Neural progenitor cell (in vitro differentiated cells): Measurements from ENCODE around the gene TXNDC17. TPM values are rescaled to one million over a fixed set of nuclear protein-coding genes. Genes with fewer than 3 reads are reported as not detected.

Experiments used
- DNase-seq: peaks from one replicate; pipeline ENCODE4 v3.0.0-alpha.2; 2016; ENCODE audit warnings: low spot score
- H2AFZ ChIP-seq: fragments of 200-600 bp; sonication (generic); replicated peaks from 2 replicates; pipeline ENCODE4 v1.6.1; 2016; ENCODE audit warnings: antibody characterized with exemption
- H3F3A ChIP-seq: fragments of 200-600 bp; sonication (generic); 2 replicates; pipeline ENCODE4 v1.6.1; 2016; ENCODE audit warnings: antibody characterized with exemption, low read depth
- H3K27ac ChIP-seq: fragments of 200-600 bp; sonication (generic); 2 replicates; pipeline ENCODE4 v1.5.1; 2016; ENCODE audit warnings: mild to moderate bottlenecking
- H3K27me3 ChIP-seq: fragments of 200-600 bp; sonication (generic); 2 replicates; pipeline ENCODE4 v1.6.1; 2016; ENCODE audit warnings: mild to moderate bottlenecking, moderate library complexity
- H3K36me3 ChIP-seq: fragments of 200-600 bp; sonication (generic); 2 replicates; pipeline ENCODE4 v1.5.1; 2016
- H3K4me1 ChIP-seq: fragments of 200-600 bp; sonication (generic); 2 replicates; pipeline ENCODE4 v1.6.1; 2016; ENCODE audit warnings: mixed run types
- H3K4me2 ChIP-seq: fragments of 200-600 bp; sonication (generic); 2 replicates; pipeline ENCODE4 v1.6.1; 2016
- H3K4me3 ChIP-seq: fragments of 200-600 bp; sonication (generic); 2 replicates; pipeline ENCODE4 v1.5.1; 2016
- H3K79me2 ChIP-seq: fragments of 200-600 bp; sonication (generic); 2 replicates; pipeline ENCODE4 v1.6.1; 2016; ENCODE audit warnings: low read depth
- H3K9ac ChIP-seq: fragments of 200-600 bp; sonication (generic); 2 replicates; pipeline ENCODE4 v1.6.1; 2016
- H3K9me3 ChIP-seq: fragments of 200-600 bp; sonication (generic); 2 replicates; pipeline ENCODE4 v1.5.1; 2016; ENCODE audit warnings: low read depth
- H4K20me1 ChIP-seq: fragments of 200-600 bp; sonication (generic); 2 replicates; pipeline ENCODE4 v1.6.1; 2016; ENCODE audit warnings: low read depth
- H3K27ac Mint-ChIP-seq: 3 replicates; pipeline ENCODE4 v1.8.0; 2021; ENCODE audit warnings: mixed read lengths
- H3K27me3 Mint-ChIP-seq: 2 replicates; pipeline ENCODE4 v1.8.0; 2022; ENCODE audit warnings: low read depth, mild to moderate bottlenecking, inconsistent platforms, moderate library complexity, mixed read lengths; ENCODE audit not compliant: insufficient read depth
- H3K36me3 Mint-ChIP-seq: 3 replicates; pipeline ENCODE4 v1.8.0; 2021; ENCODE audit warnings: mixed read lengths
- H3K4me1 Mint-ChIP-seq: 3 replicates; pipeline ENCODE4 v1.8.0; 2021; ENCODE audit warnings: mixed read lengths
- H3K4me3 Mint-ChIP-seq: 3 replicates; pipeline ENCODE4 v1.8.0; 2021; ENCODE audit warnings: mild to moderate bottlenecking, moderate library complexity, mixed read lengths
- H3K9me3 Mint-ChIP-seq: 3 replicates; pipeline ENCODE4 v1.8.0; 2020; ENCODE audit warnings: mixed read lengths
- EZH2 ChIP-seq: fragments of 200-600 bp; sonication (generic); IDR thresholded peaks from 2 replicates; pipeline ENCODE4 v1.6.1; 2017; ENCODE audit warnings: antibody characterized with exemption, mild to moderate bottlenecking, moderate library complexity
- EZH2phosphoT487 ChIP-seq: fragments of 200-600 bp; sonication (generic); IDR thresholded peaks from 2 replicates; pipeline ENCODE4 v1.6.1; 2017; ENCODE audit warnings: antibody characterized with exemption
- total RNA-seq: library from RNA; depleted of rRNA; stranded (reverse); fragments of >200 nt; gene quantifications from 2 replicates; pipeline ENCODE4 v1.2.3, GENCODE V29; 2015; ENCODE audit warnings: low replicate concordance
- TF ChIP-seq, protein P1 (sequence below): fragments of 200-600 bp; sonication (generic); IDR thresholded peaks from 2 replicates; pipeline ENCODE4 v1.5.1; 2017; ENCODE audit warnings: antibody characterized with exemption, mild to moderate bottlenecking

TXNDC17 gene
- total RNA-seq, 1 donor from 2014 or later = 175 TPM

DNA sequence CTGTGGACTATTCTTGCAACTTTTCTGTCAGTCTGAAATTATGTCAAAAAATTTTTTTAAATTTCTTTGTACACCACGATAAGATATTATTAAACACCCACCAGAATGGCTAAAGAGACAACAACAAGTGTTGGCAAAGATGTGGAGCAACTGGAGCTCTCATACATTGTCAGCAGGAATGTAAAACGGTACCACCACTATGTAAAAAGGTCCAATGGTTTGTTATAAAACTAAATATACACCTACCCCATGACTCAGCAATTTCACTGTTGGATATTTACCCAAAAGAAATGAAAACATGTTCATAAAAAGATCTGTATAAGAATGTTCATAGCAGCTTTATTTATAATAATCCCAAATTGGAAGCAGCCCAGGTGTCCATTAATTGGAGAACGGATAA lies 7.6 kb upstream of the TXNDC17 start:
- Histone ChIP-seq H3K9ac (no peak overlapping the region), H3K27ac (no peak overlapping the region), H3F3A (no peaks in the 10 kb centered on the region), H3K4me2 (no peak overlapping the region), H3K4me3 (no peak overlapping the region), H3K9me3 (no peaks in the 10 kb centered on the region), H4K20me1 (peaks cover under 1% of the 10 kb centered on the region), H3K36me3 (peaks cover 18% of the 10 kb centered on the region), H2AFZ (no peak overlapping the region), H3K4me1 (no peaks in the 10 kb centered on the region), H3K27me3 (no peaks in the 10 kb centered on the region), H3K79me2 (peaks cover 7% of the 10 kb centered on the region)
- Mint-ChIP-seq H3K27me3 (no peaks in the 10 kb centered on the region), H3K27ac (no peak overlapping the region), H3K36me3 (peaks cover 38% of the 10 kb centered on the region), H3K9me3 (no peaks in the 10 kb centered on the region), H3K4me3 (no peak overlapping the region), H3K4me1 (peaks cover 4% of the 10 kb centered on the region)
- TF ChIP-seq, protein P1, sequence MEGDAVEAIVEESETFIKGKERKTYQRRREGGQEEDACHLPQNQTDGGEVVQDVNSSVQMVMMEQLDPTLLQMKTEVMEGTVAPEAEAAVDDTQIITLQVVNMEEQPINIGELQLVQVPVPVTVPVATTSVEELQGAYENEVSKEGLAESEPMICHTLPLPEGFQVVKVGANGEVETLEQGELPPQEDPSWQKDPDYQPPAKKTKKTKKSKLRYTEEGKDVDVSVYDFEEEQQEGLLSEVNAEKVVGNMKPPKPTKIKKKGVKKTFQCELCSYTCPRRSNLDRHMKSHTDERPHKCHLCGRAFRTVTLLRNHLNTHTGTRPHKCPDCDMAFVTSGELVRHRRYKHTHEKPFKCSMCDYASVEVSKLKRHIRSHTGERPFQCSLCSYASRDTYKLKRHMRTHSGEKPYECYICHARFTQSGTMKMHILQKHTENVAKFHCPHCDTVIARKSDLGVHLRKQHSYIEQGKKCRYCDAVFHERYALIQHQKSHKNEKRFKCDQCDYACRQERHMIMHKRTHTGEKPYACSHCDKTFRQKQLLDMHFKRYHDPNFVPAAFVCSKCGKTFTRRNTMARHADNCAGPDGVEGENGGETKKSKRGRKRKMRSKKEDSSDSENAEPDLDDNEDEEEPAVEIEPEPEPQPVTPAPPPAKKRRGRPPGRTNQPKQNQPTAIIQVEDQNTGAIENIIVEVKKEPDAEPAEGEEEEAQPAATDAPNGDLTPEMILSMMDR = no peak
- TF ChIP-seq EZH2phosphoT487 = no peak
- TF ChIP-seq EZH2 = no peak
- DNase-seq = no peak

DNA sequence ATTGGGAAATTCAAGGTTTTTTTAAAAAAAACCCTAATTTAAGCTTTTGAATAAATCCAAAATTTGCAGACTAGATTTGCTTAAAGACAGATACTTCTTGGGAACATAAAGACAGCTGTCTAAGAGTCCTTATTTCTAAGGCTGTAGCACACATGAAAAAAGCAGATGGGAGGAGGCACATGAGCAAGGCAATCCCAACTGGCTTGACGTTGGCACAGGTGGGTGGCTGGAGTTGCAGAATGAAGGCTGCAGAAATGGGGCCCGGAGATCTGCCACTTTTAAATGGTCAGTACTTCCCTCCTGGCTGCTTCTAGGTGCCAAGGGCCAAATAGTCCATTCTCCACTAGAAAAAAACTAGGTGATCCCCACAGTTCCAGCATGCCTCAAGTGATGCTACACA lies 4.8 kb upstream of the TXNDC17 start:
- H2AFZ ChIP-seq = no peak overlapping the region
- Mint-ChIP-seq H3K4me1 (peaks cover 13% of the 10 kb centered on the region), H3K27ac (no peak overlapping the region), H3K27me3 (no peaks in the 10 kb centered on the region), H3K9me3 (no peaks in the 10 kb centered on the region), H3K4me3 (no peak overlapping the region), H3K36me3 (peaks cover 32% of the 10 kb centered on the region)
- peaks cover 23% of the 10 kb centered on the region for H3K79me2 ChIP-seq
- peaks cover 12% of the 10 kb centered on the region for H3K36me3 ChIP-seq
- H3K27me3 ChIP-seq = no peaks in the 10 kb centered on the region
- peaks cover 4% of the 10 kb centered on the region for H3F3A ChIP-seq
- DNase-seq = no peak
- H3K4me2 ChIP-seq = no peak overlapping the region
- peaks cover 18% of the 10 kb centered on the region for H4K20me1 ChIP-seq
- no peak overlapping the region for H3K4me3 ChIP-seq
- H3K9me3 ChIP-seq = no peaks in the 10 kb centered on the region
- H3K4me1 ChIP-seq = no peaks in the 10 kb centered on the region
- H3K27ac ChIP-seq = no peak overlapping the region
- no peak for TF ChIP-seq EZH2phosphoT487
- no peak for TF ChIP-seq EZH2
- TF ChIP-seq, protein P1 = no peak
- no peak overlapping the region for H3K9ac ChIP-seq

DNA sequence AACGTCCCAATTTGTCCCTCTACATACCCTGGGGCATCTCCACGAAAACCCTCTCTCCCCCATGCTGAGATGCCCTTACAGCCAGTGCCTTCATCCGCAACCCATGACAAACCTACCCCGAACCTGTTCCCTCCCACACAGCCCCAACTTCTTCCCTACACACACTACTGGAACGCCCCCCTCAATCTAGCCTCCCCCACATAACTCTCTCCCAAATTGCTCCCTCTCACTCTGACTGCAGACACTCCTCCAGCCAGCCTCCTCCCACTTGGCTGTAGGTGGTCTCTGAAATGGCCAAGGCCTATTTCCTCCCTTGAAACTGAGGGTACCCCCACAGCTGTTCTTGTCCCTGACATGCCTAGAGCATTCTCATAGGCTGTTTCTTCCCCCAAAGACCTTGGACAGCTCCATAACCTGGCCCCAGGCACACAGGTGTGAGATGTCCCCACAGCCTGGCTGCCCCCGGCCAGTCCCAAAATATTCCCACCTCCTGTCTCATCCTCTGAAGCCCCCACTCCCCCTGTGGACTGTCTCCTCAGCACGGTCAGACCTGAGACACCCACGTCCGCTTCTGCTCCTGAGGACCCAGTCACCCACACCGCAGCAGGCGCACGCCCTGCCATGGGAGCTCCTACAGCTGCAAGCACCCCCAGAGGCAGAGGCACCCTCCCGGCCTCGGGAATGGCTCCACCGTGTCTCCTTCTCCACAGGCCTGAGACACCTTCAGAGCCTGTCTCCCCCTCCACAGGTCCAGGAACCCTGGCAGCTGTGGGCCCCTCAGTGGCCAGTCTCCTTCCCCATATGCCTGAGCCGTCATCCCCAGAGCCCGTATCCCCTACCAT lies 4.0 kb upstream of the TXNDC17 start:
- TF ChIP-seq, protein P1 = no peak
- no peak for TF ChIP-seq EZH2
- no peak for TF ChIP-seq EZH2phosphoT487
- peaks cover 18% of the 10 kb centered on the region for H3K4me1 Mint-ChIP-seq
- H3F3A ChIP-seq = peaks cover 11% of the 10 kb centered on the region
- peaks cover 29% of the 10 kb centered on the region for H3K79me2 ChIP-seq
- H2AFZ ChIP-seq = no peak overlapping the region
- H3K36me3 Mint-ChIP-seq = peaks cover 29% of the 10 kb centered on the region
- no peak overlapping the region for H3K9ac ChIP-seq
- H3K9me3 Mint-ChIP-seq = no peaks in the 10 kb centered on the region
- no peaks in the 10 kb centered on the region for H3K9me3 ChIP-seq
- H3K4me3 Mint-ChIP-seq = peak overlapping the region; percentile 50
- no peak overlapping the region for H3K4me2 ChIP-seq
- H3K27me3 Mint-ChIP-seq = no peaks in the 10 kb centered on the region
- peaks cover 3% of the 10 kb centered on the region for H3K4me1 ChIP-seq
- H3K4me3 ChIP-seq = no peak overlapping the region
- no peak overlapping the region for H3K27ac Mint-ChIP-seq
- peaks cover 12% of the 10 kb centered on the region for H3K36me3 ChIP-seq
- no peaks in the 10 kb centered on the region for H3K27me3 ChIP-seq
- H4K20me1 ChIP-seq = peaks cover 18% of the 10 kb centered on the region
- no peak for DNase-seq
- no peak overlapping the region for H3K27ac ChIP-seq
